Measurements from ENCODE around the gene ING5. TPM values are rescaled to one million over a fixed set of nuclear protein-coding genes. Genes with fewer than 3 reads are reported as not detected.
A peak's percentile ranks its signal among the peaks of the same experiment; 100 is the strongest.

Gene ING5
- polyA plus RNA-seq, 3 donors = 6.5 to 29.5 (median 6.6) TPM

DNA sequence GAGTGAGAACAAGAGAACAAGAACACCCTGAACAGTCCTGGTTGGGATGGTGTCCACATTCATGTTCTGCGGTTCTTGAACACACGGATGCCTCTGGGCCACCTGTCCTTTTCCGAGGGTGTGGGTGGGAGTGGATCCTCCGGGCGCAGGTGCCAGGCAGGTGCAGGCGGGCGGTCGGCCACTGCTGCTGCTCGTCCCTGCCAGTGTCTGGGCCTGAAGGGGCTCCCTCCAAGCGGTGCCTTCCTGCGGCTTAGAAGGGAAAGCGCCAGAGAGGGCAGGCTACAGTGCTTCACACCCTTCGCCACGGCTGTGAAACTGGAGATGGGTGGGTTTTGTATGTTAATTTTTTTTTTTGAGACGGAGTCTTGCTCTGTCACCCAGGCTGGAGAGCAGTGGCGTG is 24.6 kb downstream of the ING5 start:
- no peak for DNase-seq
- Histone ChIP-seq H3K36me3 (replicated peaks in 1 of 2; ENCODE audit: control insufficient read depth in 1 of 2, insufficient read depth in 2 of 2, low read length in 2 of 2) (peaks cover 16 to 29% of the 10 kb centered on the region in 2 donors), H3K9ac (ENCODE audit: insufficient read depth, low read length, poor library complexity, severe bottlenecking) (no peak overlapping the region), H3K9me3 (replicated peaks in 1 of 2; ENCODE audit: control insufficient read depth in 1 of 2, insufficient read depth in 1 of 2, low read length in 2 of 2) (peaks cover 30 to 39% of the 10 kb centered on the region in 2 donors), H4K20me1 (ENCODE audit: insufficient read depth, low read length) (no peaks in the 10 kb centered on the region), H3K79me2 (ENCODE audit: insufficient read depth, low read length) (no peaks in the 10 kb centered on the region), H3K4me1 (ENCODE audit: control insufficient read depth in 1 of 2, insufficient read depth in 2 of 2, low read length in 2 of 2) (peaks cover 7 to 15% of the 10 kb centered on the region in 2 donors), H2AFZ (ENCODE audit: insufficient read depth, low read depth, low read length, poor library complexity, severe bottlenecking) (no peak overlapping the region), H3K4me2 (replicated peaks; ENCODE audit: extremely low read depth, low read length, poor library complexity, severe bottlenecking) (no peak overlapping the region), H3K27me3 (ENCODE audit: control insufficient read depth in 2 of 2, insufficient read depth in 2 of 2, low read length in 2 of 2) (no peaks in the 10 kb centered on the region), H3K27ac (ENCODE audit: low read depth in 1 of 2, low read length in 2 of 2) (no peak overlapping the region), H3K4me3 (replicated peaks in 1 of 3; ENCODE audit: low read depth in 2 of 3, low read length in 3 of 3) (no peak overlapping the region)
- no peak for TF ChIP-seq CTCF (IDR thresholded peaks at IDR 0.05)
- intact Hi-C loops (cut with micrococcal nuclease) = no loop called here
- H3K9me3 Mint-ChIP-seq = peaks cover 29 to 38% (median 35%) of the 10 kb centered on the region in 7 donors
- H3K4me3 Mint-ChIP-seq = no peak overlapping the region
- H3K36me3 Mint-ChIP-seq = peaks cover 29 to 36% of the 10 kb centered on the region in 2 donors
- H3K27ac Mint-ChIP-seq = no peak overlapping the region
- WGBS (ENCODE audit: insufficient coverage) = 97% methylated on average over 13 of the region's 16 CpGs
- H3K27me3 Mint-ChIP-seq (ENCODE audit: low read depth in 3 of 3) = peaks cover 0 to 2% (median 0%) of the 10 kb centered on the region in 3 donors
- peaks cover 17% of the 10 kb centered on the region for H3K4me1 Mint-ChIP-seq

DNA sequence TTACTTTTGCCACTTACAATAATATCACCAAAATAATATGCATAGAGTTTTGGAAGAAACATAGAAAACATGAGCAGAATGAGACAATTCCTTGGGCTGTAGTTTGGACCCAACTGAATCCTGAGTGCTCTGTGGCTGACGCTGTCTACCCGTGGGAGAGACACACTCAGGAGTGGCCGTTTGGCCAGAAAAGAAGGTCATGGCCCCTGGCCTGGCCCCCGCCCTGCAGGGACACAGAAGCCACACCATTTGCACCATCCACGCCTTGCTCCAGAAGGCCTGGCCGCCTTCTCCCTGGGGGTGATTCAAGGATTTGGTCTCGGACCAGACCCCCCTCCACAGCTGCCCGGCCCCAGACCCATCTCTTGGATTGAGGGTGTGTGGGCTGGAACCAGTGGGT is 26.2 kb downstream of the ING5 start:
- H3K4me2 ChIP-seq (replicated peaks; ENCODE audit: extremely low read depth, low read length, poor library complexity, severe bottlenecking) = no peak overlapping the region
- Mint-ChIP-seq H3K4me3 (no peak overlapping the region), H3K36me3 (peaks cover 16 to 21% of the 10 kb centered on the region in 2 donors), H3K27ac (peak overlapping the region in 2 of 7 donors; percentile 15 to 23), H3K4me1 (peaks cover 22% of the 10 kb centered on the region), H3K9me3 (peaks cover 16 to 25% (median 23%) of the 10 kb centered on the region in 7 donors), H3K27me3 (ENCODE audit: low read depth in 3 of 3) (peaks cover 0 to 2% (median 0%) of the 10 kb centered on the region in 3 donors)
- intact Hi-C loops (cut with micrococcal nuclease) = no loop called here
- no peak overlapping the region for H3K4me3 ChIP-seq (replicated peaks in 1 of 3; ENCODE audit: low read depth in 2 of 3, low read length in 3 of 3)
- H3K36me3 ChIP-seq (replicated peaks in 1 of 2; ENCODE audit: control insufficient read depth in 1 of 2, insufficient read depth in 2 of 2, low read length in 2 of 2) = peaks cover 6 to 13% of the 10 kb centered on the region in 2 donors
- no peak for DNase-seq
- peaks cover 17 to 23% of the 10 kb centered on the region in 2 donors for H3K9me3 ChIP-seq (replicated peaks in 1 of 2; ENCODE audit: control insufficient read depth in 1 of 2, insufficient read depth in 1 of 2, low read length in 2 of 2)
- peaks cover 7 to 15% of the 10 kb centered on the region in 2 donors for H3K4me1 ChIP-seq (ENCODE audit: control insufficient read depth in 1 of 2, insufficient read depth in 2 of 2, low read length in 2 of 2)
- H4K20me1 ChIP-seq (ENCODE audit: insufficient read depth, low read length) = no peaks in the 10 kb centered on the region
- no peaks in the 10 kb centered on the region for H3K27me3 ChIP-seq (ENCODE audit: control insufficient read depth in 2 of 2, insufficient read depth in 2 of 2, low read length in 2 of 2)
- H3K79me2 ChIP-seq (ENCODE audit: insufficient read depth, low read length) = no peaks in the 10 kb centered on the region
- H3K27ac ChIP-seq (ENCODE audit: low read depth in 1 of 2, low read length in 2 of 2) = no peak overlapping the region
- no peak for TF ChIP-seq CTCF (IDR thresholded peaks at IDR 0.05)
- WGBS (ENCODE audit: insufficient coverage) = 96% methylated on average over 5 of the region's 8 CpGs
- H2AFZ ChIP-seq (ENCODE audit: insufficient read depth, low read depth, low read length, poor library complexity, severe bottlenecking) = no peak overlapping the region
- no peak overlapping the region for H3K9ac ChIP-seq (ENCODE audit: insufficient read depth, low read length, poor library complexity, severe bottlenecking)
